Glomerular visceral epithelial cell (primary cell): ENCODE measurements around the gene NUPR2.
"Not testable (repeated sequence)": the region's sequence is repeated elsewhere in the genome, so short reads cannot be mapped to it uniquely, and the experiment has no call there.

Experiments used
- DNase-seq: peaks from one replicate; pipeline ENCODE4 v3.0.0-alpha.2; 2016; ENCODE audit errors: extremely low spot score

Gene NUPR2

GRCh38 chr7:56086761-56087160, 29.5 kb downstream of the NUPR2 start:
- no peak for DNase-seq

GRCh38 chr7:56083150-56083785, 32.9 kb downstream of the NUPR2 start:
- no peak for DNase-seq

- no peak for DNase-seq
Observed at GRCh38 chr7:56081626-56082340, 34.4 kb downstream of the NUPR2 start.

GRCh38 chr7:56080726-56081435, 35.3 kb downstream of the NUPR2 start:
- DNase-seq: not testable (repeated sequence)

GRCh38 chr7:56079450-56080185, 36.6 kb downstream of the NUPR2 start:
- no peak for DNase-seq

- DNase-seq: no peak
Observed at GRCh38 chr7:56078196-56078595, 38.0 kb downstream of the NUPR2 start.

- DNase-seq: no peak
Observed at GRCh38 chr7:56077681-56078080, 38.5 kb downstream of the NUPR2 start.

- peak; percentile 87 for DNase-seq
Observed at GRCh38 chr7:56074371-56074791, 41.8 kb downstream of the NUPR2 start.

GRCh38 chr7:56066376-56066775, 49.8 kb downstream of the NUPR2 start:
- not testable (repeated sequence) for DNase-seq
